Fibroblast of lung (primary cell): ENCODE data around the gene TIPIN. TPM values are rescaled to one million over a fixed set of nuclear protein-coding genes. Genes with fewer than 3 reads are reported as not detected.
"Not testable (repeated sequence)": the region's sequence is repeated elsewhere in the genome, so short reads cannot be mapped to it uniquely, and the experiment has no call there.

Experiments
- DNase-seq, 2 donors: peaks; one replicate each; pipeline versions ENCODE4 v3.0.0 to v3.0.0-alpha.2; 2010; ENCODE audit warnings: low read depth in 2 of 2
- H2AFZ ChIP-seq: 2 replicates; pipeline ENCODE4 v1.5.1; 2012; ENCODE audit warnings: low read length, control low read depth, inconsistent platforms
- H3K27ac ChIP-seq: 2 replicates; pipeline ENCODE4 v1.5.1; 2011; ENCODE audit warnings: low read length, control low read depth; ENCODE audit not compliant: insufficient read depth
- H3K27me3 ChIP-seq: 2 replicates; pipeline ENCODE4 v1.5.1; 2011; ENCODE audit warnings: mild to moderate bottlenecking, low read length; ENCODE audit not compliant: control insufficient read depth, insufficient read depth
- H3K36me3 ChIP-seq: 2 replicates; pipeline ENCODE4 v1.5.1; 2011; ENCODE audit warnings: low read length; ENCODE audit not compliant: control insufficient read depth, insufficient read depth
- H3K4me1 ChIP-seq: 2 replicates; pipeline ENCODE4 v1.5.1; 2011; ENCODE audit warnings: low read length; ENCODE audit not compliant: control insufficient read depth, insufficient read depth; ENCODE audit errors: extremely low read depth
- H3K4me2 ChIP-seq: 2 replicates; pipeline ENCODE4 v1.5.1; 2011; ENCODE audit warnings: low read length, control low read depth; ENCODE audit not compliant: insufficient read depth; ENCODE audit errors: extremely low read depth
- H3K4me3 ChIP-seq, 4 experiments: fragments of 200-600 bp in 1 of 4; sonication (generic) in 1 of 4; replicated peaks in 1 of 4; 2 replicates each; pipeline ENCODE4 v1.5.1; 2011 to 2016; ENCODE audit warnings: low read length in 4 of 4, low read depth in 3 of 4, mild to moderate bottlenecking in 3 of 4, control low read depth in 2 of 4, inconsistent platforms in 1 of 4, mixed read lengths in 1 of 4; ENCODE audit not compliant: insufficient read depth in 1 of 4; ENCODE audit errors: control extremely low read depth in 1 of 4
- H3K79me2 ChIP-seq: 2 replicates; pipeline ENCODE4 v1.5.1; 2012; ENCODE audit warnings: mild to moderate bottlenecking, low read length, inconsistent platforms; ENCODE audit not compliant: control insufficient read depth, insufficient read depth
- H3K9ac ChIP-seq: 2 replicates; pipeline ENCODE4 v1.5.1; 2011; ENCODE audit warnings: mild to moderate bottlenecking, low read length, control low read depth; ENCODE audit not compliant: insufficient read depth
- H3K9me3 ChIP-seq: 2 replicates; pipeline ENCODE4 v1.5.1; 2012; ENCODE audit warnings: low read depth, low read length; ENCODE audit not compliant: control insufficient read depth, insufficient read depth
- H4K20me1 ChIP-seq: 2 replicates; pipeline ENCODE4 v1.5.1; 2011; ENCODE audit warnings: low read length; ENCODE audit not compliant: control insufficient read depth, insufficient read depth; ENCODE audit errors: extremely low read depth
- CTCF ChIP-seq, 2 donors: IDR thresholded peaks in 1 of 2; conservative IDR thresholded peaks in 1 of 2; 1 replicate in 1 of 2; 2 replicates in 1 of 2; pipeline ENCODE4 v1.5.1; 2011 to 2012; ENCODE audit warnings: low read length in 2 of 2, control low read depth in 1 of 2, inconsistent platforms in 1 of 2, low read depth in 1 of 2, mild to moderate bottlenecking in 1 of 2
- EZH2 ChIP-seq: IDR thresholded peaks from 2 replicates; pipeline ENCODE4 v1.5.1; 2012; ENCODE audit warnings: low read length, control low read depth, mild to moderate bottlenecking; ENCODE audit errors: missing control alignments
- polyA plus RNA-seq, 2 donors: library from polyadenylated mRNA; depleted of rRNA in 1 of 2; stranded (reverse) in 1 of 2; unstranded in 1 of 2; fragments of >200 nt; gene quantifications; 2 replicates each; pipeline ENCODE4 v1.2.1, GENCODE V29; 2011 to 2012; ENCODE audit warnings: missing spikeins in 1 of 2
- total RNA-seq: library from RNA; depleted of rRNA; stranded (reverse); fragments of >200 nt; gene quantifications from 2 replicates; pipeline ENCODE4 v1.2.1, GENCODE V29; 2014

Gene TIPIN
- total and polyA plus RNA-seq, 2 donors (not counting 1 experiment from before 2014, with no cell fraction given): 12.6 to 14.5 TPM

GRCh38 chr15:66362776-66363175 lies 6.3 kb upstream of the TIPIN start:
- H3K27me3 ChIP-seq: no peaks in the 10 kb centered on the region
- no peak overlapping the region for H3K9ac ChIP-seq
- H3K4me2 ChIP-seq: no peak overlapping the region
- H3K36me3 ChIP-seq: no peaks in the 10 kb centered on the region
- no peaks in the 10 kb centered on the region for H4K20me1 ChIP-seq
- no peaks in the 10 kb centered on the region for H3K79me2 ChIP-seq
- TF ChIP-seq EZH2 (no peak), CTCF (conservative IDR thresholded peaks at IDR 0.05 in 1 of 2, IDR thresholded peaks at IDR 0.05 in 1 of 2; ENCODE audit: low read depth in 1 of 2, low read length in 2 of 2) (no peak)
- H3K4me3 ChIP-seq: no peak overlapping the region
- no peak overlapping the region for H3K27ac ChIP-seq
- H2AFZ ChIP-seq: no peak overlapping the region
- no peaks in the 10 kb centered on the region for H3K9me3 ChIP-seq
- no peaks in the 10 kb centered on the region for H3K4me1 ChIP-seq
- no peak for DNase-seq

GRCh38 chr15:66361745-66362460 lies 5.4 kb upstream of the TIPIN start:
- H3K27ac ChIP-seq, H3K79me2 ChIP-seq, H3K4me3 ChIP-seq, H3K9me3 ChIP-seq, H3K36me3 ChIP-seq, H2AFZ ChIP-seq, H4K20me1 ChIP-seq, H3K4me2 ChIP-seq, H3K27me3 ChIP-seq, H3K9ac ChIP-seq, DNase-seq, H3K4me1 ChIP-seq: not testable (repeated sequence)

GRCh38 chr15:66359740-66360139 lies 3.3 kb upstream of the TIPIN start:
- Histone ChIP-seq H3K9me3 (no peaks in the 10 kb centered on the region), H2AFZ (no peak overlapping the region), H3K79me2 (peaks cover 9% of the 10 kb centered on the region), H4K20me1 (no peaks in the 10 kb centered on the region), H3K4me3 (no peak overlapping the region), H3K9ac (no peak overlapping the region), H3K4me2 (no peak overlapping the region), H3K36me3 (no peaks in the 10 kb centered on the region), H3K4me1 (no peaks in the 10 kb centered on the region), H3K27me3 (no peaks in the 10 kb centered on the region), H3K27ac (no peak overlapping the region)
- TF ChIP-seq CTCF (conservative IDR thresholded peaks at IDR 0.05 in 1 of 2, IDR thresholded peaks at IDR 0.05 in 1 of 2; ENCODE audit: low read depth in 1 of 2, low read length in 2 of 2): no peak
- no peak for TF ChIP-seq EZH2
- no peak for DNase-seq
